ENCODE data around the gene TRIP13.

TRIP13 gene

DNA sequence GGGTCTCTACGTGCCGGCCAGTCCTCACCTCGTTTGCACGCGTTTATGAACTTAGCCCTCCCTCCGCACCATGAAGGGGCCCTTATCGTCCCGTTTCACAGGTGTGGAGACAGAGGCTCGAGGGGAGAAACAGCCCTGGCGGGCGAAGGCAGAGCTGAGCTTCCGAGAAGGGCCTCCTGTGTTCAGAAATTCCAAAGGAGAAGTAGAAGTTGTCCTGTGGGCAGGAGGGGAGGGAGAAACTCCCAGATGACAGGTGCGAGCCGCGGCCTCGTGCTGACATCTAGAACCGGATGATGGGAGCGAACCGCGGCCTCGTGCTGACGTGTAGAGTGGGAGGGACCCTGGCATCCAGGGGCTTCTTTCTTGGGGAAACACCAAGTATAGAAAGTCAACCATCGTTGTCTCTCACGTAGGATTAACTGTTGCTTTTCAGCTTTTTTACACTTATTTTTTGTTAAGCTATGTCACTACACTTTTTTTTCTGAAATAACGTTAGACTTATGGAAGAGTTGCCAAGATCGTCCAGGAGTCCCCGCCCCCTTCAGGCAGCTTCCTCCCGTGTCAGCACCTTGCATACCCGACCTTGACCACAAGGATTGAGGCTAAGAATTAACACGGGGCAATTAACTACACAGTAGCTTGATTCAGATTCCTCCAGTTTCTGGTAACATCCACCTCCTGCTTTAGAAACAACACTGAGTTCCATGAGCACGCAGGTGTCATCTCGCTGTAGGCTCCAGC lies 73.1 kb downstream of the TRIP13 start:
- no peak for DNase-seq

DNA sequence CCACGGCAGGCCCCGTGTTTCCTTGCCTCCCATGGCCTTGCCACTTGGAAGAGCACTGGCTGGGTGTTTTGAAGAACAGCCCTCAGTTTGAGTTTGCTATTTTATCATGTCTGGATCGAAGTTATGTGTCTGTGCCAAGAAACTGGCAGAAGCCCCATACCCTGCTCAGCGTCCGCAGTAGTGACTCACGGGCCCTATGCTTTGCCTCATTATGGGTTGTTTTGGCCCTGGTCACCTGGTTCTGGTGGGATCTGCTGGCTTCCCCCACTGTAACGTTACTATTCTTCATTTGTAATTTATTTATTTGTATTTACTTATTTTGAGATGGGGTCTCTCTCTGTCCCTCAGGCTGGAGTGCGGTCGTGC lies 73.6 kb downstream of the TRIP13 start:
- no peak for DNase-seq

GRCh38 chr5:966941-967340 lies 74.3 kb downstream of the TRIP13 start:
- DNase-seq: no peak

Data from hypothalamus (tissue), 51 donors.